GM04504 (cell line): Measurements from ENCODE around the gene GREB1.

Source experiments
- DNase-seq: peaks from one replicate; pipeline ENCODE4 v3.0.0-alpha.2; 2012; ENCODE audit warnings: low read depth

Gene GREB1

GRCh38 chr2:11681722-11682589 lies 148.1 kb downstream of the GREB1 start:
- DNase-seq, result no peak

- DNase-seq, result no peak
Observed at GRCh38 chr2:11682590-11682915, 148.7 kb downstream of the GREB1 start.

- no peak for DNase-seq
Observed at GRCh38 chr2:11683476-11683875, 149.6 kb downstream of the GREB1 start.

GRCh38 chr2:11683966-11684365 lies 150.1 kb downstream of the GREB1 start:
- no peak for DNase-seq

GRCh38 chr2:11684894-11685460 lies 151.1 kb downstream of the GREB1 start:
- DNase-seq, result no peak

- DNase-seq, result no peak
Observed at GRCh38 chr2:11685906-11686470, 152.1 kb downstream of the GREB1 start.

GRCh38 chr2:11687736-11688135 lies 153.9 kb downstream of the GREB1 start:
- DNase-seq, result no peak

- no peak for DNase-seq
Observed at GRCh38 chr2:11688222-11689069, 154.6 kb downstream of the GREB1 start.

GRCh38 chr2:11691076-11691660 lies 157.3 kb downstream of the GREB1 start:
- no peak for DNase-seq
